ENCODE measurements around the gene KLHDC7B.

Gene KLHDC7B

GRCh38 chr22:50520826-50521453 lies 24.8 kb upstream of the KLHDC7B start:
- Histone ChIP-seq H3K9ac (ENCODE audit: low read depth, low read length) (no peak overlapping the region), H3K4me1 (ENCODE audit: control insufficient read depth, insufficient read depth, low read length) (no peaks in the 10 kb centered on the region), H3K27me3 (ENCODE audit: control insufficient read depth, insufficient read depth, low read length) (no peaks in the 10 kb centered on the region), H3K9me3 (ENCODE audit: control insufficient read depth, insufficient read depth, low read length) (no peaks in the 10 kb centered on the region), H3K4me3 (ENCODE audit: low read depth, low read length) (no peak overlapping the region), H3K36me3 (ENCODE audit: control insufficient read depth, insufficient read depth, low read length) (peaks cover 47% of the 10 kb centered on the region)

GRCh38 chr22:50521710-50522109 lies 24.0 kb upstream of the KLHDC7B start:
- Histone ChIP-seq H3K27me3 (ENCODE audit: control insufficient read depth, insufficient read depth, low read length) (no peaks in the 10 kb centered on the region), H3K4me3 (ENCODE audit: low read depth, low read length) (no peak overlapping the region), H3K36me3 (ENCODE audit: control insufficient read depth, insufficient read depth, low read length) (peaks cover 43% of the 10 kb centered on the region), H3K9me3 (ENCODE audit: control insufficient read depth, insufficient read depth, low read length) (no peaks in the 10 kb centered on the region), H3K9ac (ENCODE audit: low read depth, low read length) (no peak overlapping the region), H3K4me1 (ENCODE audit: control insufficient read depth, insufficient read depth, low read length) (no peaks in the 10 kb centered on the region)

- Histone ChIP-seq H3K4me1 (ENCODE audit: control insufficient read depth, insufficient read depth, low read length) (no peaks in the 10 kb centered on the region), H3K4me3 (ENCODE audit: low read depth, low read length) (no peak overlapping the region), H3K9me3 (ENCODE audit: control insufficient read depth, insufficient read depth, low read length) (no peaks in the 10 kb centered on the region), H3K9ac (ENCODE audit: low read depth, low read length) (no peak overlapping the region), H3K36me3 (ENCODE audit: control insufficient read depth, insufficient read depth, low read length) (peaks cover 38% of the 10 kb centered on the region), H3K27me3 (ENCODE audit: control insufficient read depth, insufficient read depth, low read length) (peaks cover 4% of the 10 kb centered on the region)
These were observed 23.4 kb upstream of the KLHDC7B start for GRCh38 chr22:50522208-50522805.

GRCh38 chr22:50522806-50523438 lies 22.8 kb upstream of the KLHDC7B start:
- no peak overlapping the region for H3K9ac ChIP-seq (ENCODE audit: low read depth, low read length)
- H3K4me1 ChIP-seq (ENCODE audit: control insufficient read depth, insufficient read depth, low read length), result no peaks in the 10 kb centered on the region
- peaks cover 31% of the 10 kb centered on the region for H3K36me3 ChIP-seq (ENCODE audit: control insufficient read depth, insufficient read depth, low read length)
- peaks cover 10% of the 10 kb centered on the region for H3K27me3 ChIP-seq (ENCODE audit: control insufficient read depth, insufficient read depth, low read length)
- H3K4me3 ChIP-seq (ENCODE audit: low read depth, low read length), result no peak overlapping the region
- H3K9me3 ChIP-seq (ENCODE audit: control insufficient read depth, insufficient read depth, low read length), result no peaks in the 10 kb centered on the region

- Histone ChIP-seq H3K27me3 (ENCODE audit: control insufficient read depth, insufficient read depth, low read length) (peaks cover 15% of the 10 kb centered on the region), H3K9ac (ENCODE audit: low read depth, low read length) (no peak overlapping the region), H3K9me3 (ENCODE audit: control insufficient read depth, insufficient read depth, low read length) (no peaks in the 10 kb centered on the region), H3K4me3 (ENCODE audit: low read depth, low read length) (no peak overlapping the region), H3K36me3 (ENCODE audit: control insufficient read depth, insufficient read depth, low read length) (peaks cover 29% of the 10 kb centered on the region), H3K4me1 (ENCODE audit: control insufficient read depth, insufficient read depth, low read length) (no peaks in the 10 kb centered on the region)
These were observed 22.3 kb upstream of the KLHDC7B start for GRCh38 chr22:50523458-50523805.

GRCh38 chr22:50523806-50524675 lies 21.7 kb upstream of the KLHDC7B start:
- peak overlapping the region; percentile 87 for H3K9ac ChIP-seq (ENCODE audit: low read depth, low read length)
- peak overlapping the region; percentile 76 for H3K4me3 ChIP-seq (ENCODE audit: low read depth, low read length)
- peaks cover 22% of the 10 kb centered on the region for H3K27me3 ChIP-seq (ENCODE audit: control insufficient read depth, insufficient read depth, low read length)
- no peaks in the 10 kb centered on the region for H3K9me3 ChIP-seq (ENCODE audit: control insufficient read depth, insufficient read depth, low read length)
- H3K36me3 ChIP-seq (ENCODE audit: control insufficient read depth, insufficient read depth, low read length), result peaks cover 28% of the 10 kb centered on the region
- H3K4me1 ChIP-seq (ENCODE audit: control insufficient read depth, insufficient read depth, low read length), result no peaks in the 10 kb centered on the region

GRCh38 chr22:50524676-50525103 lies 21.0 kb upstream of the KLHDC7B start:
- H3K27me3 ChIP-seq (ENCODE audit: control insufficient read depth, insufficient read depth, low read length), result peaks cover 28% of the 10 kb centered on the region
- peaks cover 22% of the 10 kb centered on the region for H3K36me3 ChIP-seq (ENCODE audit: control insufficient read depth, insufficient read depth, low read length)
- peak overlapping the region; percentile 76 for H3K4me3 ChIP-seq (ENCODE audit: low read depth, low read length)
- H3K9ac ChIP-seq (ENCODE audit: low read depth, low read length), result peak overlapping the region; percentile 87
- no peaks in the 10 kb centered on the region for H3K9me3 ChIP-seq (ENCODE audit: control insufficient read depth, insufficient read depth, low read length)
- H3K4me1 ChIP-seq (ENCODE audit: control insufficient read depth, insufficient read depth, low read length), result no peaks in the 10 kb centered on the region

- no peaks in the 10 kb centered on the region for H3K9me3 ChIP-seq (ENCODE audit: control insufficient read depth, insufficient read depth, low read length)
- peak within 1 kb of the TSS; percentile 76 for H3K4me3 ChIP-seq (ENCODE audit: low read depth, low read length)
- peak within 1 kb of the TSS; percentile 87 for H3K9ac ChIP-seq (ENCODE audit: low read depth, low read length)
- peaks cover 22% of the 10 kb centered on the region for H3K36me3 ChIP-seq (ENCODE audit: control insufficient read depth, insufficient read depth, low read length)
- no peaks in the 10 kb centered on the region for H3K4me1 ChIP-seq (ENCODE audit: control insufficient read depth, insufficient read depth, low read length)
- peaks cover 34% of the 10 kb centered on the region for H3K27me3 ChIP-seq (ENCODE audit: control insufficient read depth, insufficient read depth, low read length)
These were observed 20.4 kb upstream of the KLHDC7B start, which contains the start of gene SCO2 for GRCh38 chr22:50525104-50525857. Gene SCO2, minus strand, starts transcription at chr22:50525598. Its CDS starts 1,187 bp downstream, at chr22:50524411.

GRCh38 chr22:50525858-50526107 lies 19.9 kb upstream of the KLHDC7B start:
- no peaks in the 10 kb centered on the region for H3K4me1 ChIP-seq (ENCODE audit: control insufficient read depth, insufficient read depth, low read length)

GRCh38 chr22:50526108-50526833 lies 19.4 kb upstream of the KLHDC7B start:
- H3K4me1 ChIP-seq (ENCODE audit: control insufficient read depth, insufficient read depth, low read length), result no peaks in the 10 kb centered on the region

More at GRCh38 chr22:50525858-50526107, 19.9 kb upstream of the KLHDC7B start:
- Histone ChIP-seq H3K4me3 (ENCODE audit: low read depth, low read length) (peak overlapping the region; percentile 76), H3K36me3 (ENCODE audit: control insufficient read depth, insufficient read depth, low read length) (peaks cover 21% of the 10 kb centered on the region), H3K27me3 (ENCODE audit: control insufficient read depth, insufficient read depth, low read length) (peaks cover 37% of the 10 kb centered on the region), H3K9me3 (ENCODE audit: control insufficient read depth, insufficient read depth, low read length) (no peaks in the 10 kb centered on the region), H3K9ac (ENCODE audit: low read depth, low read length) (peak overlapping the region; percentile 37)

More at GRCh38 chr22:50526108-50526833, 19.4 kb upstream of the KLHDC7B start:
- Histone ChIP-seq H3K9me3 (ENCODE audit: control insufficient read depth, insufficient read depth, low read length) (no peaks in the 10 kb centered on the region), H3K4me3 (ENCODE audit: low read depth, low read length) (peak overlapping the region; percentile 76), H3K36me3 (ENCODE audit: control insufficient read depth, insufficient read depth, low read length) (peaks cover 16% of the 10 kb centered on the region), H3K27me3 (ENCODE audit: control insufficient read depth, insufficient read depth, low read length) (peaks cover 42% of the 10 kb centered on the region), H3K9ac (ENCODE audit: low read depth, low read length) (peak overlapping the region; percentile 37)

All from iPS-15b (cell line).